ENCODE measurements around the gene PDE7B.
"Not testable (repeated sequence)": the region's sequence is repeated elsewhere in the genome, so short reads cannot be mapped to it uniquely, and the experiment has no call there.

Gene PDE7B

DNA sequence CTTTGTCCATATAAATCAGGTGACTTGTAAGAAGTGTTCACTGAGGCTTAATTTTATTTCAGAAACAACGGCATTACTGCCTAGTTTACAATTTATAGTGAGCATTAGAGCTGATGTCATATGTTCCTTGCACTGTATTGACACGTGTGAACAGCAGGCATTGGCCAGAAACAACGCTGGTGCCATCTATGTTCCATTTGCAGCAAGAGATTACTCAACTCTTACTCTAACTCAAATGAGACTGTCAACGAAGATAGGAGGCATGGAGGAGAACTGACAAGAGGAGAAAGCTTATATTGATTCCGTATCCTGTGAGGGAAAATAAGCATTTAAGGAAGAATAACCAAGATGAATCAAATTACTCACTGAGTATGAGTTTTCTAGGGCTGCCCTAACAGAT is 350.2 kb downstream of the PDE7B start:
- Mint-ChIP-seq H3K4me3 (no peak overlapping the region), H3K36me3 (ENCODE audit: insufficient read depth) (no peaks in the 10 kb centered on the region), H3K9me3 (no peaks in the 10 kb centered on the region), H3K4me1 (ENCODE audit: low read depth in 2 of 2) (no peaks in the 10 kb centered on the region), H3K27ac (no peak overlapping the region), H3K27me3 (peaks cover 10 to 16% of the 10 kb centered on the region in 2 donors)
- DNase-seq, result no peak
- no peak for ATAC-seq (replicated peaks)

DNA sequence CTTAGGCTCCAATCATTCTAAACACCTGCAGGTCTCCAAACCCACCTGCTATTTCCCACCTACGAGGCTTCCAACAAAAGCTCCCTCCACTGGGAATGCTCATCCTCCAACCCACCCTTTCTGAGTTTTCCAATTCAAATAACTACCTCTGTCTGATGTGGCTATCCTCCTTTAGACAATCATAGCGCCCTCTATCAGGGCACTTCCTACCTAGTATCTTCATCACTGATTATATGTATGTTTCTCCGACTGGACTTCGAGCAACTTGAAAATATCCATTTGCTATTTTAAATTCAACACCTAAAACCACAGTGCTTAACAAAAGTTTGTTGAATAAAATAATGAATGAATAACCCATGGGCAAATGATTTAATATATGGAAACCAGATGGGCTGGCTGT is 357.3 kb downstream of the PDE7B start:
- no peaks in the 10 kb centered on the region for H3K9me3 Mint-ChIP-seq
- H3K4me1 Mint-ChIP-seq (ENCODE audit: low read depth in 2 of 2), result no peaks in the 10 kb centered on the region
- no peak for ATAC-seq (replicated peaks)
- H3K27ac Mint-ChIP-seq, result no peak overlapping the region
- H3K27me3 Mint-ChIP-seq, result peaks cover 0 to 12% of the 10 kb centered on the region in 2 donors
- no peak overlapping the region for H3K4me3 Mint-ChIP-seq
- DNase-seq, result no peak
- H3K36me3 Mint-ChIP-seq (ENCODE audit: insufficient read depth), result peaks cover 7% of the 10 kb centered on the region

DNA sequence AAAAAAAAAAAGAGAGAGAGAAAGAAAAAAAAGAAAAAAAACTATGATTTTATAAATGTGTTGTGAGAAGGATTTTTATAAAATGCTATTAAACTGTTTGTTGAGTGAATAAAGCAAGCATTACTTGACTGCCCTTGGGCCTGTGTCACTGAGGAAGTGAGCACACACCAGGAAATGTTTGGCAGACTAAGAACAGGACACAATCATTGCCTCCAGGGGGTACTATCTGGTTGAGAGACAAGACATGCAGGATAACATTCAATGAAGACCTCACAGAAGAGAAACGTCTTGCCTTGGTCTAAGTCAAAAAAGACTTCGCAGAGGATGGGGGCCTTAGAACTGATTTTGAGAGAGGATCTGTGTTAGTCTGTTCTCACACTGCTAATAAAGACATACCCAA is 358.0 kb downstream of the PDE7B start:
- ATAC-seq (replicated peaks) (no peak), DNase-seq (no peak)
- no peak overlapping the region for H3K4me3 Mint-ChIP-seq
- no peaks in the 10 kb centered on the region for H3K9me3 Mint-ChIP-seq
- peaks cover 7% of the 10 kb centered on the region for H3K36me3 Mint-ChIP-seq (ENCODE audit: insufficient read depth)
- H3K27me3 Mint-ChIP-seq, result peaks cover 0 to 12% of the 10 kb centered on the region in 2 donors
- no peak overlapping the region for H3K27ac Mint-ChIP-seq
- no peaks in the 10 kb centered on the region for H3K4me1 Mint-ChIP-seq (ENCODE audit: low read depth in 2 of 2)

DNA sequence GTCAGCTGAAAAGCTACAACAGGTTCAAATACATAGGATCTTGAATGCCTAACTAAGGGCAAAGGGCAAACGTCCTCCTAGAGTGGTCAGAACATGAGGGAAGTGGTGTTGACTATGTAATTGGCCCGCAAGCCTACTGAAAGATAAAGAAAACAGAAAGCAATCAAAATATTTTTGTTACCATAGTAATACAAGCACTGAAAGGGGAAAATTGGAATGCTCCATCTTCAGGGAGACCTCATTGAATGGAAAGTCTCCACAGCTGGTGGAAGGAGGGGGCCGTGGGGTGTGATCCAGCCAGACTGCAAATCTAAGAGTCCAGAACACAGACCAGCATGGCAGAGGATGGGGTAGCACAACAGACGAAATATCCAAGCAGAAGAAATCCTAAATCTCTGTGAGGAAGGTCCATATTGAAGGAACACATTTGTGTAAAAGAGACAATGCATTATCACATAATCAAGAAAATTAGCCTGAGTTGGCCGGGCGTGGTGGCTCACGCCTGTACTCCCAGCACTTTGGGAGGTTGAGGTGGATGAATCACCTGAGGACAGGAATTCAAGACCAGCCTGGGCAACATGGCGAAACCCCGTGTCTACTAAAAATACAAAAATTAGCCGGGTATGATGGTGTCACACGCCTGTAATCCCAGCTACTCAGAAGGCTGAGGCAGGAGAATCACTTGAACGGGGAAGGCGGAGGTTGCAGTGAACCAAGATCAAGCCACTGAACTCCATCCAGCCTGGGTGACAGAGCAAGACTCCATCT is 359.1 kb downstream of the PDE7B start:
- no peak for ATAC-seq (replicated peaks)
- Mint-ChIP-seq H3K4me3 (no peak overlapping the region), H3K27ac (no peak overlapping the region), H3K4me1 (ENCODE audit: low read depth in 2 of 2) (no peaks in the 10 kb centered on the region), H3K27me3 (peaks cover 0 to 12% of the 10 kb centered on the region in 2 donors), H3K36me3 (ENCODE audit: insufficient read depth) (peaks cover 7% of the 10 kb centered on the region), H3K9me3 (no peaks in the 10 kb centered on the region)
- no peak for DNase-seq

DNA sequence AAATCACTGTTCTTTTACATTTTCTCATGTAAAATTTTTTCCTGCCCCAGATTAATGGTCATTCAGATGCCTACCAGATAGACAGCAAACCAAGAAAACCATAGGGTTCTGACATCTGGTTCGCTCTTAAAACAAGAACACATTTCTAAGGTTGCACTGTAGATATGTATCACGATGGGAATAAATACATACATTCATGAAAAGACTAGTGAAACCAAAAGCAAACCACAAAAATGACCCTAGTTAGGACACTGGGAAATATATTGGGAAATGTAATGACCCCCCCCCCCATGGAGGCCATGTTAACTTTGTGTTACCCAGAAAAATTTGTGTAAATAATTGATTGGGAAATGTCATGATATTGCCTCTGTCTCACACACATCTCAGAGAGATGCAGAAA is 361.1 kb downstream of the PDE7B start:
- no peaks in the 10 kb centered on the region for H3K4me1 Mint-ChIP-seq (ENCODE audit: low read depth in 2 of 2)
- no peak overlapping the region for H3K27ac Mint-ChIP-seq
- peaks cover 7% of the 10 kb centered on the region for H3K36me3 Mint-ChIP-seq (ENCODE audit: insufficient read depth)
- H3K27me3 Mint-ChIP-seq, result peaks cover 0 to 12% of the 10 kb centered on the region in 2 donors
- no peak for DNase-seq
- no peaks in the 10 kb centered on the region for H3K9me3 Mint-ChIP-seq
- ATAC-seq (replicated peaks), result no peak
- H3K4me3 Mint-ChIP-seq, result no peak overlapping the region

DNA sequence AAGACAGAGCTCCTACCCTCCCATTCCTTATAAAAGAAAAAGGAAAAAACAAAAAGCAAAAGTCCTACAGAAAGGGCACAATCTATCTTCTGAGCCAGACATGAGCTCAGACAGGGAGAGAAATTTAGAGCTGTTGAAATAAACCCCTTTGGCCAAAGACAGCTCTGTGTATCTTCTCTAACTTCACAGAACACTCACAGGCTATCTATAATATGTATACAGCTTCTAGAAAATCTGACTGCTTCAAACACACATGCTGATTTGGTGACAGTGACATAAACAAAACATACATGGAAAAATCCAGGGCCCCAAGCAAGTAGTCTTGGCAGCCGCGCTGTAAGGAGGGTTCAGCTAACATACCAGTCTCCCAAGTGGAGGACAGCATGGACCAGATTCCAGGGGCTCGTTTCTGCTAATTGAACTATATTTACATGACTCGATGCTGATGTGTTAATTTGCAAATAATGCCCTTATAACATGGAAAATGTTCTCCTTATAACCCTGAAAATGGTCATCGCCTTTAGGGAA is 361.6 kb downstream of the PDE7B start:
- Mint-ChIP-seq H3K4me1 (ENCODE audit: low read depth in 2 of 2) (no peaks in the 10 kb centered on the region), H3K27me3 (peaks cover 0 to 12% of the 10 kb centered on the region in 2 donors), H3K36me3 (ENCODE audit: insufficient read depth) (peaks cover 7% of the 10 kb centered on the region), H3K27ac (no peak overlapping the region), H3K4me3 (no peak overlapping the region), H3K9me3 (no peaks in the 10 kb centered on the region)
- DNase-seq (no peak), ATAC-seq (replicated peaks) (no peak)

DNA sequence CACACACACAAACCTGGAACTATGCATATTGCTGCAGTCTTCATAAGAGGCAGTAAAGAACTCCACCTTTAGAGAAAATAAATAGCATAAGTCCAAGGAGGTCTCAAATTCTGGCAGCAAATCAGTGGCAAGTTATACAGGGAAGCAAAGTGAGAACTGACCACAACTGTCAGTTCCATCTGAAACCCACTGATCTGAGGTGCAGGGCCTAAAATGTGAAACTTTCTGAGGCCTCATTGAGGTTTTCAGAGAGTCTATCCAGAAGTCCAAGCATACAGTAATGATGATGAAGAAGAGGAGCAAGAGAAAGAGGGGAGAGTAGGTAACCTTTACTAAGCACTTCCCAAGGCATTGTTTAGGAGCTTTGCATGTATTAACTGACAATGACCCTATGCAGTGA is 362.4 kb downstream of the PDE7B start:
- Mint-ChIP-seq H3K9me3 (no peaks in the 10 kb centered on the region), H3K27me3 (peaks cover 0 to 12% of the 10 kb centered on the region in 2 donors), H3K4me1 (ENCODE audit: low read depth in 2 of 2) (no peaks in the 10 kb centered on the region), H3K4me3 (no peak overlapping the region), H3K36me3 (ENCODE audit: insufficient read depth) (peaks cover 7% of the 10 kb centered on the region), H3K27ac (no peak overlapping the region)
- DNase-seq, result no peak
- ATAC-seq (replicated peaks), result no peak

DNA sequence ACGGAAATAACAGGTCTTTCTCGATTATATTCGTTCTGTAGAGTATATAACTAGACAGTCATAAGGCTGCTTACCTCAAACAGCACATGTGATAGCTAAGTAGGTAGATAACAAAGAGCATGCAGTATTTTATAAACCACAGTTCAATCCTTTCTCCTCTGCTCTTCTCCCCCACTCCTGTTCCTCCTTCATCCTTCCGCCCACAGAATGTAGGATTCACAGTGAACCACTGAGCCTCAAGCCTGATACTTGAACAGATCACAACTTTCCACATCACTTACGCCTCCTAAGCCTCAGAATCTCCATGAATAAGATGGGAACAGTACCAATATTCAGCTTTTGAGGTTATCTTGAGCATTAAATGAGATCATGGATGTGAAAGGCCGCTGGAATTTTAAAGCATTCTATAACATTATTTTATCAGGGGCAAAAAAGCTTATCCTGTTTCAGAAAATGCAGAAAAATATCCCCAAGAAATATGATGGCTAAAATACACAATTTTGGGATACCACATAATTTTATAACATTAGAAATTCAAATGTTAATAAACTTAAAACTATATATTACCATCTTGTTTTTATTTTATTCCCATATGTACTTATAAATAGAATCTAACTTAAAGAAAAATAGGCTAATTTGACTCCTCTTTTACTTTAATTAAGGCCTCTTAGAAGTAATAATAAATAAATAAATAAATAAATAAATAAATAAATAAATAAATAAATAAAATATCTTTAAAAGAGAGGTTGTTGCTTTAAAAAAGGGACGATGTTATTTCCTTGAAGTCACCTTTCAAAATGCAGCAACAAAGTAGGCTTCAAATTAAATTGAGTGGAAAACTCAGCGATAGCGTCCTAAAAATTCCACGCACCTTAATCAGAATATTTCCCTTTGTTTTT is 365.3 kb downstream of the PDE7B start:
- Mint-ChIP-seq H3K27me3 (no peaks in the 10 kb centered on the region), H3K36me3 (ENCODE audit: insufficient read depth) (no peaks in the 10 kb centered on the region), H3K4me3 (no peak overlapping the region), H3K4me1 (ENCODE audit: low read depth in 2 of 2) (no peaks in the 10 kb centered on the region), H3K27ac (no peak overlapping the region), H3K9me3 (no peaks in the 10 kb centered on the region)
- DNase-seq, result no peak
- no peak for ATAC-seq (replicated peaks)

DNA sequence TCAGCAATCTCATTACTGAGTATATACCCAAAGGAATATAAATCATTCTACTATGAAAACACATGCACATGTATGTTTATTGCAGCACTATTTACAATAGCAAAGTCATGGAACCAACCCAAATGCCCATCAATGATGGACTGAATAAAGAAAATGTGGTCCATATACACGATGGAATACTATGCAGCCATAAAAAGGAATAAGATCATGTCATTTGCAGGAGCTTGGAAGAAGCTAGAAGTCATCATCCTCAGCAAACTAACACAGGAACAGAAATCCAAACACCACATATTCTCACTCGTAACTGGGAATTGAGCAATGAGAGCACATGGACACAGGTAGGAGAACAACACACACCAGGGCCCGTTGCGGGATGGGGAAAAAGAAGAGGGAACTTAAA is 373.5 kb downstream of the PDE7B start:
- not testable (repeated sequence) for ATAC-seq (replicated peaks); H3K36me3 Mint-ChIP-seq (ENCODE audit: insufficient read depth); H3K4me3 Mint-ChIP-seq; H3K9me3 Mint-ChIP-seq; H3K27ac Mint-ChIP-seq; H3K27me3 Mint-ChIP-seq; DNase-seq
- H3K4me1 Mint-ChIP-seq (ENCODE audit: low read depth in 2 of 2), result peaks cover 0 to 10% of the 10 kb centered on the region in 2 donors

DNA sequence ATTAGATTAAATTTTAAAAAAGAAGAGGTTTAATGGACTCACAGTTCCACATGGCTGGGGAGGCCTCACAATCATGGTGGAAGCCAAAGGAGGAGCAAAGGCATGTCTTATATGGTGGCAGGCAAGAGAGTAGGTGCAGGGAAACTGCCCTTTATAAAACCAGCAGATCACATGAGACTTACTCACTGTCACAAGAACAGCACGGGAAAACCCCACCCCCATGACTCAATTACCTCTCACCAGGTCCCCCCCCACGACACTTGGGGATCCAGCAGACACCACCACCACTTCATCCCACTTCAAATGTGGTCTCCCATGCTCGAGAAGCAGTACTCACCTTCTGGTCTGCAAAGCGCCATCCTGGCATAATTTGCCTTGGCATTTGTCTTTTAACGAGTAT is 374.0 kb downstream of the PDE7B start:
- DNase-seq (no peak), ATAC-seq (replicated peaks) (no peak)
- Mint-ChIP-seq H3K4me3 (no peak overlapping the region), H3K4me1 (ENCODE audit: low read depth in 2 of 2) (peaks cover 0 to 10% of the 10 kb centered on the region in 2 donors), H3K9me3 (no peaks in the 10 kb centered on the region), H3K27ac (no peak overlapping the region), H3K36me3 (ENCODE audit: insufficient read depth) (no peaks in the 10 kb centered on the region), H3K27me3 (peaks cover 0 to 10% of the 10 kb centered on the region in 2 donors)

DNA sequence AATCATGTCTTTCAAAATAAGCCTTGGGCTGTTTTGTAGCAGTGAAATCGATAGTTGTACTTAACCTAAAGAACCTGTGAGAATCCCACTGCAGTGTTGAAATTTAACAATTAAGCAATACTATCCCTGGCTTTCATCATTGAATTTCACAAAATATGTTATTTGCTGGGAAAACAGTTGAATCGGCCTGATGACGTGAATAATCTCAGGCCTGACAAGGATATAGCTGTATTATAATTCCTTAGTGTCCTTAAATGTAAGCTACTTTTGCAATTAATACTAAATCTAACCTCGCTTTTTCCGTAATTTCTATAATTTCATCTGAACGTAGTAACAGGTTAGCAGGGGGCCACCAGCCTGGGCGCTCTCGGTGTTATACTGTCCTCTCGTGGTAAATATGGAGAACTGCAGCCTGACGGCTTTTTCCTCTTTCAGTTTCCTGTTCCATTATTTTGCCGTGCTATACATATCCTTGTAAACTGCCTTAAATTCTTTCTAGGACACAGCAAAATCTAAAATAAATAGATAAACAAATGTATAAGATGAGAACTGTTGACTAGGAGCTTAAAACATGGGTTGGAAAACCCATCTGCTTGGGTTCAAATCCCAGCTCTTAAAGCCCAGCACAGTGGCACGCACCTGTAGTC is 374.6 kb downstream of the PDE7B start:
- H3K4me3 Mint-ChIP-seq, result peak overlapping the region; percentile 70 to 72
- no peaks in the 10 kb centered on the region for H3K9me3 Mint-ChIP-seq
- H3K36me3 Mint-ChIP-seq (ENCODE audit: insufficient read depth), result no peaks in the 10 kb centered on the region
- peaks cover 0 to 10% of the 10 kb centered on the region in 2 donors for H3K4me1 Mint-ChIP-seq (ENCODE audit: low read depth in 2 of 2)
- peak; percentile 52 to 68 (median 64) for DNase-seq
- peaks cover 0 to 10% of the 10 kb centered on the region in 2 donors for H3K27me3 Mint-ChIP-seq
- peak overlapping the region; percentile 81 to 90 for H3K27ac Mint-ChIP-seq
- ATAC-seq (replicated peaks), result peak; percentile 97

DNA sequence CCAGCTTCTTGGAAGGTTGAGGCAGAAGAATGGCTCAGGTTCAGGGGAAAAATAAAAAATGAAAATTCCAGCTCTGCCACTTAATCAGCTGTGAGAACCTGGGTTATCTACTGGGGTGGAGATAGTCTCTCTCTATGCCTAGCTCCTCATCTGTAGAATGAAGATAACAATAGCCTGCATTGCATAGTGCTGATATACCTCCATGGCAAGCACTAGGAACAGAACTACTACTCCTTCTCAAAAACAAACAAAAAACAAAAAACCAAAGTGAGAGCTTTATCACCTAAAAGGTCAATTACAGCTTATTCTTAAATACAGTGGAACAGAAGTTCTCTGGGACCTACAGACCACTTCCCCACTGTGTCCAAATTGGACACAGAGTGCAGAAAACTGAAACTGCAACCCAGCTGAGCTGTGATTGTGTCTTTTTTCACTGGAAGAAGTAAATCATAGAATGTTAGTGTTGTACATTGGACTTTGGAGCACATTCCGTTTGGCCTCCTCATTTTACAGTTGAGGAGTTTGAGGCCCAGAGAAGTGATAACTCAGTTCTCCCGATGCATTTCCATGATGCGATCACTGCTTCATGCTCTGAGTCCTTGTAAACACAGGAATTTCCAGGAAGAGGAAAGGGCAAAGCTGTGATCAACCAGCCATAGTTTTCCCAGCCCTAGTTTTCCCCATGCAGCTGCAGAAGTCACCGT is 375.3 kb downstream of the PDE7B start:
- ATAC-seq (replicated peaks) (peak; percentile 21), DNase-seq (no peak)
- no peaks in the 10 kb centered on the region for H3K9me3 Mint-ChIP-seq
- H3K4me3 Mint-ChIP-seq, result peak overlapping the region; percentile 70 to 72
- peaks cover 0 to 10% of the 10 kb centered on the region in 2 donors for H3K27me3 Mint-ChIP-seq
- peak overlapping the region; percentile 81 to 90 for H3K27ac Mint-ChIP-seq
- H3K36me3 Mint-ChIP-seq (ENCODE audit: insufficient read depth), result no peaks in the 10 kb centered on the region
- H3K4me1 Mint-ChIP-seq (ENCODE audit: low read depth in 2 of 2), result peaks cover 0 to 10% of the 10 kb centered on the region in 2 donors

DNA sequence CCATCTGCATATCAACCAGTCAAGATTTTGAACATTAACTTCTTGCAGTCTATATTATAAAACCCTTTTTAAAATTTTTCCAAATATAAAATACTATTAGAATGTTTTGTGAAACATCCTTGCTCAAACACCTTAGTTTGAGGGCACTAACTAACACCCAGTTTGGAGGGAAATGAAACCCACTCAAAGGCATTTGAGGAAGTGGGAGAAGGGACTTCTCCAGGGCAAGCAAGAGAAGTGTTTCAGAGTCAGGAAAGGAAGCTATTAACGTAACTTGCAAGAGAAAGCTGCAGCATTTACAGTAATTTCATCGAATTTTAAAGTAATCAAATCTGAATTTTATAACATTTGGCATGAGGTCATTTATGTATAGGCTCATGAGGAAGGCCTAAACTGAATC is 377.3 kb downstream of the PDE7B start:
- Mint-ChIP-seq H3K9me3 (no peaks in the 10 kb centered on the region), H3K27ac (no peak overlapping the region), H3K4me1 (ENCODE audit: low read depth in 2 of 2) (peaks cover 0 to 10% of the 10 kb centered on the region in 2 donors), H3K36me3 (ENCODE audit: insufficient read depth) (peaks cover 3% of the 10 kb centered on the region), H3K4me3 (no peak overlapping the region), H3K27me3 (no peaks in the 10 kb centered on the region)
- ATAC-seq (replicated peaks), result no peak
- DNase-seq, result no peak
